Gastroesophageal sphincter (tissue), 3 donors: ENCODE data around the gene PTP4A2.

Experiments
- POLR2A ChIP-seq, 2 donors: fragments of 450-650 bp; IDR thresholded peaks; one replicate each; pipeline ENCODE4 v1.6.1; 2017; ENCODE audit warnings: antibody characterized with exemption in 2 of 2, mild to moderate bottlenecking in 2 of 2, moderate library complexity in 1 of 2
- TF ChIP-seq, protein P1 (sequence below), 4 experiments: fragments of 200-600 bp in 2 of 4; fragments of 450-650 bp in 2 of 4; sonication (generic) in 1 of 4; IDR thresholded peaks; one replicate each; pipeline ENCODE4 v1.5.1; 2017 to 2019; ENCODE audit warnings: antibody characterized with exemption in 4 of 4, mild to moderate bottlenecking in 2 of 4, moderate library complexity in 2 of 4

DNA sequence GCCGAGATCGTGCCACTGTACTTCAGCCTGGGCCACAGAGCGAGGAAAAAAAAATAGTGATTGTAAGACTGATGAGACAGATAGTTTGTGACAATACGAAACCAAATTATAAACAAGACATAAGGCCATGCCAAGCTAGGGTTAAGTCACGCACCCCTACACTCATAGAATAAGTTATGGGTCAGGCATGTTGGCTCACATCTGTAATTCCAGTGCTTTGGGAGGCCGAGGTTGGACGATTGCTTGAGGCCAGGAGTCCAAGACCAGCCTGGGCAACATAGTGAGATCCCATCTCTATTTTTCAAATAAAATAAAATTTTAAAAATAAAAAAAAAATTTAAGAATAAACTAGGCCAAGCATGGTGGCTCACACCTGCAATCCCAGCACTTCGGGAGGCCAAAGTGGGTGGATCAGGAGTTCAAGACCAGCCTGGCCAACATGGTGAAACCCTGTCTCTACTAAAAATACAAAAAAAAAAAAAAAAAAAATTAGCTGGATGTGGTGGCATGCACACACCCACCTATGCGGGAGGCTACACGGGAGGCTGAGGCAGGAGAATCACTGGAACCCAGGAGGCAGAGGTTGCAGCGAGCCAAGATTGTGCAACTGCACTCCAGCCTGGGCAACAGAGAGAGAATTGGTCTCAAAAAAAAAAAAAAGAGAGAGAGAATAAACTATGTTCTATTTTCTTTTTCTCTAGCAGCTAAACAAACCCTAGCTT lies 72.3 kb downstream of the PTP4A2 start:
- no peak for TF ChIP-seq POLR2A (IDR thresholded peaks at IDR 0.05)
- TF ChIP-seq, protein P1, sequence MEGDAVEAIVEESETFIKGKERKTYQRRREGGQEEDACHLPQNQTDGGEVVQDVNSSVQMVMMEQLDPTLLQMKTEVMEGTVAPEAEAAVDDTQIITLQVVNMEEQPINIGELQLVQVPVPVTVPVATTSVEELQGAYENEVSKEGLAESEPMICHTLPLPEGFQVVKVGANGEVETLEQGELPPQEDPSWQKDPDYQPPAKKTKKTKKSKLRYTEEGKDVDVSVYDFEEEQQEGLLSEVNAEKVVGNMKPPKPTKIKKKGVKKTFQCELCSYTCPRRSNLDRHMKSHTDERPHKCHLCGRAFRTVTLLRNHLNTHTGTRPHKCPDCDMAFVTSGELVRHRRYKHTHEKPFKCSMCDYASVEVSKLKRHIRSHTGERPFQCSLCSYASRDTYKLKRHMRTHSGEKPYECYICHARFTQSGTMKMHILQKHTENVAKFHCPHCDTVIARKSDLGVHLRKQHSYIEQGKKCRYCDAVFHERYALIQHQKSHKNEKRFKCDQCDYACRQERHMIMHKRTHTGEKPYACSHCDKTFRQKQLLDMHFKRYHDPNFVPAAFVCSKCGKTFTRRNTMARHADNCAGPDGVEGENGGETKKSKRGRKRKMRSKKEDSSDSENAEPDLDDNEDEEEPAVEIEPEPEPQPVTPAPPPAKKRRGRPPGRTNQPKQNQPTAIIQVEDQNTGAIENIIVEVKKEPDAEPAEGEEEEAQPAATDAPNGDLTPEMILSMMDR (IDR thresholded peaks at IDR 0.05), result no peak
